HG02763 (cell line): ENCODE results near the gene TMEM187.

Experiments used
- ATAC-seq: cut with Tn5 transposase; IDR thresholded peaks from one replicate; pipeline ENCODE4 v1.9.1; 2021; ENCODE audit warnings: mild to moderate bottlenecking, moderate library complexity; ENCODE audit not compliant: unreplicated experiment

Gene TMEM187

DNA sequence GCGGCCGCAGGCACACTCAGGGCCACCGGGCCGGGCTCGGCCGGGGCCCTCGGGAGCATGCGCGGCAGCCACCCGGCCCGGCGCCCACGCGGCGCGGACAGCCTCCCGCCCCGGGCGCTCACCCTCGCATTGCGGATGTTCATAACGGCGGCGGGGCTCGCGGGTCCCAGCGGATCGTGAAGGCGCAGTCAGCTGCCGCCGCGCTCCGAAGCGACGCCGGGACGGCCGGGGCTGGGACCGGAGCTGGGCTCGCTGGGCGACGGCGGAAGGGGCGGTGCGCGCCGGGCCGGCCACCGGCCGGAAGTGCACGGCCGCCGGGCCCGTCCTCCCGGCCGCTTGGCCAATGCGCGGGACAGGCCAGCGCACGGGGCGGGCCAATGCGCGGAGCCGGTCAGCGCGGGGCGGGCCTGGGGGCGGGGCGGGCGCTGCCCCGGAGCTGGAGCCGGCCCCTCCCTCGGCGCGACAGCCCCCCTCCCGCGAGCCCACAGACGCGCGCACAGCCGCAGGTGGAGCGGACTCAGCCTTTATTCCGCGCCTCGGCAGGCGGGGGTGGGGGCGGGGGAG is 37.7 kb upstream of the TMEM187 start, which contains the start of gene NAA10:
TSS of gene NAA10 (minus strand) at position 276 of the 564 bp plus-strand sequence. CDS start at position 143, 133 bp downstream.
- peak; percentile 92 for ATAC-seq

DNA sequence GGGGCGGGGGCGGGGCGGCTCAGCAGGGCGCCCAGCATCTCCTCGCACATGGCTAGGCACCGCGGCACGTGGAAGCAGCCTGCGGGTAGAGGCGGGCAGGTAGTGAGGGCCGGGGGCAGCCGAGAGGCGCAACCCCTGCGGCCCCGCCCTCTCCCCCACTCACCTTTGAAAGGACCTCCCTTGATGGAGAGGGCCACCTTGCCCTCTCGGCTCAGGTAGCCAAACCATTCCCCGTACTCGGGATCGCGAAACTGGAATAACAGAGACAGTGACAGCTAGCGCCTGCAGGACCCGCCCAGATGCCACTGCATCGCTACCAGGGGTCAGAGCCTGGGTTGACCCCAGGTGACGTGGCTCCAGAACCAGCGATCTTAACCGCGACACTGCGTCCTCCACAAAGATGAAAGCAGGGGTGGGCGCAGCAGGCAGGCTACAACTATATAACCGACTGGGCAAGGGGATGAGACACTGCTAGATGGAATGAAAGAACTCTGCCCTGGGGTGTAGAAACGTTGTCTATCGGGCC is 37.2 kb upstream of the TMEM187 start:
- ATAC-seq, result no peak

DNA sequence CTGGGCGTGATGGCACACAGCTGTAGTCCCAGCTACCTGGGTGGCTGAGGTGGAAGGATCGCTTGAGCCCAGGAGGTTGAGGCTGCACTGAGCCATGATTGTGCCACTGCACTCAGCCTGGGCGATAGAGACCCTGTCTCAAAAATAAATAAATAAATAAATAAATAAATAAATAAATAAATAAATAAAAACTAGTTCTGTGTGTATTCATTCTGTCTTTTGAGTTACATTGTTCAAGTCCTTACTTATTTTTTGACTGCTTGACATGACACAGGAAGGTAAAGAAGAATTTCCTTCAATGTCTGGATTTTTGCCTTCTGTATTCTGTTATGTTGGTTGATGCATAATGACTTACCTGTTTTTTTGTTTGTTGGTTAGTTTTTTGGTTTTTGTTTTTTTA is 35.5 kb upstream of the TMEM187 start:
- no peak for ATAC-seq

DNA sequence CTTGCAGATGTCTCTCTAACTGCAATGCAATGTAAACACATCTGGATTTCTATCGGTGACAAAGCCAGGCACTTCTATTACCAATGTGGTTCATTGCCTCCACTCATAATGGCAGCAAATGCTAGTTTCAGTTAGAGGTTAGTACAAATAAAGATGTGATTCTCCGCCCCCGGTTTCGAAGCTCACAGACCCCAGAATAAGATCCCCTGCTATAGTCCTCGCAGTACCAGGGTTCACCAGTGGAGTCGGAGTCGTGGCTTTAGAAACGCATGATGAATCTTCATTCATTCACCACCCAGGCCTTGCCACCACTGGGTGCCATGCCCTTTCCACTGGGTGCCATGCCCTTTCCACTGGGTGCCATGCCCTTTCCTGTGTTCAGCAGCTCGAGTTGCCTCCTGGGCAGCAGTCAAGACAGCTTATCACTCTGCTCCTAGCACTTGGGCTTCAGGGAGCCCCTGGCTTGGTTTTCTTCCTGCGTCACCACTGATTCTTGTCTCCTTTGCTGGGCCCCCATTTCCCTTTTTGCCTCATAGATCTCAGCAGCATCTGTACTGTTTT is 34.2 kb upstream of the TMEM187 start:
- no peak for ATAC-seq

DNA sequence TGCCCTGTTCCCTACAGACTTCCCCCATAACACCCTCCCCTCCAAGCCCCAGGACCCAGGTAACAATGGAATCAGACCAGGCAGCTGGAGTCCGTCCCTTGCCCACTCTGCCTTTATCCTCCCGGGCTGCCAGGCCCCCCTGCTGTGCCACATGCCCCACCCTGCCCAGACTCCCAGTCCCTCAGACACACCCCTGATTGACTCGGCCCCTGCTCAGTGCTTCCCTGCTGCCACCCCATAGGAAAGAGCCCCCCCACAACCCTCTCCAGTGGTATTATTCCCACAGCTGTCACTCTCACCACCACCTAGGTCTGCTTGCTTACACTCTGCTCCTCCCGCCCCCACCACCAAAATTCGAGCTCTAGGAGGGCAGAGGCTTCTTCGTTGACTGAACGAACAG is 33.0 kb upstream of the TMEM187 start:
- no peak for ATAC-seq

DNA sequence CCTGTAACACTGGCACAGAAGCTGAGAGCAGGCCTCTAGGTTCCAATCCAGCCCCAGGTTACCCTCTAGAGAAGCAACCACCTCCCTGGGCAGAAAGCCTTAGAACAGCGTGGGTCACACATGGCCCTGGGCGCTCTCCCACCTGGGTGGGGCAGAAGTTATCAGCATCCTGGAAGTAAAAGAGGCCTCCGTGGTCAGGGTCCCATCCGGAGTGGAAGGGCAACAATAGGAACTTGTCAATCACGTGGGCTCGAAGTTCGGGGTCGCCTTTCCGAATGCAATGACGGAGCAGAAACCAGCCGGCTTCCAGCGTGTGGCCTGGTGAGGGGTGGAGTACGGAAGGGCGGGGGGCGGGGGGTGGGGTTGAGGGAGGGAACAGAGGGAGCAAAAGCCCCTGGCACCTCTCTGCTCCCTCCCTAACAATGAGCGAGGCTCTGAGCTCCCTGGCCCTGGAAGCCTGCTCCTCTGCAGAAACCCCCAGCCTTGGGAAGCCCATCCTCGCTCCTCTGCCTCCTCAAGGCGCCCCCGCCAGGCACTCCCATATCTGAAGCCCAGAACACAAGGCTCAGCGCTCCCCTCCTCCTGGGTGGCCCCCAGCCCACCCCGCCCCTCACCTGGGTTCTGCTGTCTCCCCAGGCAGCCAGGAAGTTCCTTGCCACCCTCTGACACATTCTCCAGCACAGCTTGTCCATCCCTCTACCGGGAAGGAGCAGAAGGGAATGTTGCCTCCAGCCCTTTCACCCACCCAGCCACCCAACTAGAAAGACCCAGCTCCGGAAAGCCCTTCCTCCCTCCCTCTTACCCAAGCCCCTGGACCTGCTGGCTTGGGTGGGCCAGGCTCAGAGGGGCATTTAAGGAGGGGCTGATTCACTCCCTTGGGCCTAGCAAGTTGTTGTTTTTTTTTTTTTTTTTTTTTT is 31.0 kb upstream of the TMEM187 start:
- no peak for ATAC-seq

DNA sequence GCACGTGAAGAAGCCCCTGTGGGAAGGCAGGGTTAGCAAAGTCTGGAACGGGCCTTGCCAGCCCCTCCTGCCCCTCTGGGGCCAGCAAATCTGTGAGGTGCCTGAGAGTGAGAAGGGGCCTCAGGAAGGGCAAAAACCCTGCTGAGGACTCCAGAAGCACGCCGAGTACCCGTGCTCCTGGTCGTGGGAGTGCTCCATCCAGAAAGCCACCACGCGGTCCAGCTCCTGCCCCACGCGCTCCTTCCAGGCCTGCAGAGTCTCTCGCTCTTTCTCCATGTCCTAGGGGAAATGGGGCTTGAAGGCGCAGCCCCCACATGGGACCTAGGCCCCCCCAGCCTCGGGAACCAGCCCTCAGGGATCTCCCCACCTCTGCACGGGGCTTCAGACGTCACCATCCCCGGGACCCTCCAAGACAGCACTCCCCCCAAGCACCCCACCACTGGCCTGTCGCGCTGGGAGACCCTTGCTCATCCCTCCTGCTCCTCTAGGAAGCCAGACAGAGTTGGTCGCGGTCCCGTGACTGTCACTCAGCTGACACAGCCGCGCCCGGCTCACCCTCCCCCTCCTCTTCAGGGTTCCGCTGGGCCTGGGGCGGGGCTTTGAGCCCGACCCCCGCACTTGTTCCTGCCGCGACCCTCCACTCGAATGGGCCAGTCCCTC is 28.3 kb upstream of the TMEM187 start, which contains the start of gene RENBP:
TSS of gene RENBP (minus strand) at position 504 of the 660 bp plus-strand sequence. CDS start at position 471, 33 bp downstream.
- no peak for ATAC-seq

DNA sequence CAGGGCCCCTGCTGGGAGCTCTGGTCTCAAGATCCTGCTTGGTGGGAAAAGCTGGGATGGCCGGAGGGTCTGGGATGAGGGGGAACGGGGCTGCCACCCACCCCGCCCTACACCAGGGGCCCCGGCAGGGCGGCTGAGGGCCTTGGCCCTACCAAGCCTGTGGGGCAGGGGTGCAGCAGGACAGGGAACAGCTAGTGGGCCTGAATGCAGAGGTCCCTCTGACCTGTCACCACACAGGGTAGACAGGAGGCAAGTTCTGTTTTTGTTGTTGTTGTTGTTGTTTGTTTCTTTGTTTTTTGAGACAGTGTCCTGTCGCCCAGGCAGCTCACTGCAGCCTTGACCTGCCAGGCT is 27.8 kb upstream of the TMEM187 start:
- no peak for ATAC-seq

DNA sequence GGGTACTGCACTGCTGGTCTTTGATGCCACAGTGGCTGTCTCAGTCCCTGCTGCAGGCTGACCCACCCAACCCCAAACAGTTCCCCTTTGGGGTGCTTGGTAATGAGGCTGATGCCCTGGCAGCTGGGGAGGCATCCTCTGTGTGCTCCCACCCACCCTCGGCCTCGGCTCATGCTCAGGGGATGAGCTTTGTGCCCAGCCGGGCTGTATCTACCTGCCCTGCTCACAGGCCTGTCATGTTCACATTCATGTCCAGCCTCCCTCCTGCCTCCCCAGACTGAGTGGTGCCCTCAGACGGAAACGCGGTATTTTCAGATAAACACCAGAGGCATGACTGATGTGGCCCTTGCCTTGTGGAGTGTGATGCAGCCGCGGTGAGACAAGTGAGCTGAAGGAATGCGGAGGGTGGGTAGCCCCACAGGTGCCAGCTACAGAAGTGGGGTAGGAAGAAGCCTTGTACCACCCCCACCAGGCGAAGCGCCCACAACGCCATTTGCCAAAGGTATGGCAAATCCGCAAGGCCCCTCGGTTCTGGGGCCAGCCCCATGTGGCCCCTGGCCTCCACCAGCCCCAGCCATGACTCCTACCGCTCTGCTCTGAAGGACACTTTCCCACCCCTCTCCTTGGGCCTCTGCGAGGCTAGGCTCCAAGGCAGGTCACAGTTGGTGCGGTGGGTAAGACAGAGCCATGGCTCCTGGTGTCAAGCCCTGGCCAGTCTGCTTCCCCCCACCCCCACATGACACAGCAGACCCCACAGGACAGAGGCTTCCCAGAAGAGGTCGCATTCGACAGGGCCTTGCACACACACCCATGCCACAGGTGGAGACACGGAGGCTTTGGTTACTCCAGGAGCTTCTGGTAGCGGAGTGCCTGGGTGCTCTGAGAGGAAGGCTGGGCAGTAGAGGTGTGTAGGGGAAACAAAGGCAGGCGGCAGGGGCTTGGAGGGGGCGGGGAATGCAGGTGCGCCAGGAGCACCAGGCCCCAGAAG is 26.3 kb upstream of the TMEM187 start:
- ATAC-seq, result no peak

DNA sequence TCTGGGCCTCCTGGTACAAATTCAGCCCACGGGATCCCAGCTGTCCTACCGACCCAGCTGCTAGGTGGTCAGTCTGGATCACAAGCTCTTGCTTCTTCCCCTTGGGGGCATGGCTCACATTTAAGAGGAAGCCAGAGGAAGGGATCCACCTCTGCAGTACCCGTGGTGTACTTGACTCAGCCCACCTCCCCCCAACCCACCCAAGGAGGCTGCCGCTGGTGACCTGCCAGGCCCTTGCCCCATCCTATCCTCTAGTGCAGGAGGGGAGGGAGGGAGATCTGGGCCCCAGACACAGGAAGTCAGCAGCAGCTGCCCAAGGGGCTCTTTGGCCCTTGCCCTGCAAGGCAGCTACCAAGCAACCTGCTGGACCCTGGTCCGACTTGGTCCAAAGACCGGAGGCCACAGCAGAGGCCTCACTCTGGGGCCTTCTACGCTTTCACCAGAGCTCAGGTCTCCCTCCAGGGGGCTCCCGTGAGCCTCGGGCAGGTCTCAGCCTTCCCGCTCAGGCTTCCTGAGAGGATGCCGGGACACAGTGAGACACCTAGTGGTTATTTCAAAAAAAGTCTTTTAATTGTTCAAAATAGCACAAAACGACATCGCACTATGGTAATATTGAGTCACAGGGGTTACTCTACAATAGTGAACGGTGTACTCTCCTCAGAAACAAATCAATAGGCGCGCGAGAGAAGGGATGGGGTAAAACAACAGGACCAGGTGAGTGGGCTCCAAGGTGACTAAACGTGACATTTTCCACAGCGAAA is 25.4 kb upstream of the TMEM187 start:
- peak; percentile 65 for ATAC-seq

DNA sequence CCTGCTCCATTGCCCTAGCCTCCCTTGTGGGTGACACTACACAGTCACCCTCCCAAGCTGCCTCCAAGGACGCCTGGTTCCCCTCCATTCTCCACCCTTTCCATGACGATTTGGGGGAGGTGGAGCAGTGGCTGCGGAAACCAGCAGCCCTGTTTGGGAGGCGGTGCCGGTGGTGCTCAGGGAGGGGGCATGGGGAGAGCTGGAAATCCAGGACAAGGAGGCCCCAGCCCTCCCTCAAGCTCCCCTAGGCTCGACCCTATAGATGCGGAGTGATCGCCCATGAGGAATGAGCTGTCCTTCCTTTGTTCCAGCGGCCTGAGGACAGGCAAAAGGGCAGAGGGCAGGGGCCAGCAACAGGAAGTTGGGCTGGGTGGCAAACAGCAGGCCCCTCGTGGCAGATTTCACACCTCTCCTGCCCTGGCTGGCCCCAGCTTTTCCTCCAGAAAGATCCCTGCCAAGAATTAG is 24.5 kb upstream of the TMEM187 start:
- ATAC-seq, result no peak

DNA sequence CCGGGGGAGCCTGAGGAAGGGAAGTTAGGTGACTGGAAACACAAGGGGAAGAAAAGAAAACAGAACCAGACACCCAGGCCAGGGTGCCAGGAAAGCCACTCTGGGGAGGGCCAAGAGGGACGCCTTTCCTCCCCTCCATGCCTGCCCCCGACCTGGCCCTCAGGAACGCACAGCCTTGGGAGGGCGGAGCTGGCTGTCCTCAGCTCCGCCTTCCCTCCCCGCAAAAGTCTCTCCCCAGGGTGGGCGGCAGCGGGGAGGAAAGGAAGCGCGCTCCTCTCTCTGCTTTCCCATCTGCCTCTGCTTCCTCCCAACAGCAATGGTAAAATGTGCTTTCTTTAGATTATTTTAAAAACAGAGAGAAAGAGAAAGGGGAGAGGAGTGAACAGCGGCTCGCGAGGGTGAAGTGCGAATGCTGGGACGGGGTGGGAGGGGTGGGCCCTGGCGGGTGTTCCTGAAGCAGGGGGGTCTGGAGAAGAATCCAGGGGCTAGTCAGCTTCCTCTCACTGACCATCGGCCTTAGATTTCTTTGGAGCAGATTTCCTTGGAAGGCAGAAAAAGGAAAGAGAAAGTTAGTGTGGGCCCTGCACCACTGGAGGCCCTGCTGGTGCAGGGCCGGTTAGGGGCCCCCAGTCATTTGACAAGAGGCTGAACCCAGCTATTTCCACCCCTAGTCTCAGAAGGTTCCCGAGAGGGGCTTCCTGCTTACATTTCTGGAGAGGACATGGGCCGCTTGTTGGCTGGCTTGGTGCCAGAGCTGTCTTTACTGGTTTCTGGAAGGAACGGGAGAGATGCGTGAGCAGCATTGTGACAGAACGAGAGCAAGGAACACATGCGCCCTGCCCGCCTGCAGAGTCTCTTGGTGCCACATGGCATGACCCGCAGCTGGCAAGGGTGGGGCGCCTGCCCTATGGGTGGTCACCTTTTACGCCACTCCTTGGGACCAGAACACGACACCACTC is 23.4 kb upstream of the TMEM187 start:
- no peak for ATAC-seq

DNA sequence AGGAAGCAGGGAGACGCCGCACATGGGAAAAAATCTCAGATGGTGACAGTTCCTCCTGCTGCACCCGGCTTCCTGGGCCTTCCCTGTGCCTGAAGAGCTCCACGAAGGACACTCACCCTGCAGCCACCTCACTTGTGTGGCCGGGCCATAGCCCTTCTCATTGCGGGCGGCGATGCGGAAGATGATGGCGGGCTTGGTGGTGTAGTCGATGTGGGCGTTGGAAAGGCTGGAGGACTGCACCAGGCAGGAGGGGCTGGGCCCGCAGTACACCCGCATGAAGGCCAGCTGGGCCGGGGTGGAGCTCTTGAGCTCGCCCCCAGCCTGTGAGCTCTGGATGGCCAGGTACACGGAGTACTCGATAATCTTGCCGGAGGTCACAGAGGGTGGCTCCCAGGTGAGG is 22.4 kb upstream of the TMEM187 start:
- ATAC-seq, result no peak

DNA sequence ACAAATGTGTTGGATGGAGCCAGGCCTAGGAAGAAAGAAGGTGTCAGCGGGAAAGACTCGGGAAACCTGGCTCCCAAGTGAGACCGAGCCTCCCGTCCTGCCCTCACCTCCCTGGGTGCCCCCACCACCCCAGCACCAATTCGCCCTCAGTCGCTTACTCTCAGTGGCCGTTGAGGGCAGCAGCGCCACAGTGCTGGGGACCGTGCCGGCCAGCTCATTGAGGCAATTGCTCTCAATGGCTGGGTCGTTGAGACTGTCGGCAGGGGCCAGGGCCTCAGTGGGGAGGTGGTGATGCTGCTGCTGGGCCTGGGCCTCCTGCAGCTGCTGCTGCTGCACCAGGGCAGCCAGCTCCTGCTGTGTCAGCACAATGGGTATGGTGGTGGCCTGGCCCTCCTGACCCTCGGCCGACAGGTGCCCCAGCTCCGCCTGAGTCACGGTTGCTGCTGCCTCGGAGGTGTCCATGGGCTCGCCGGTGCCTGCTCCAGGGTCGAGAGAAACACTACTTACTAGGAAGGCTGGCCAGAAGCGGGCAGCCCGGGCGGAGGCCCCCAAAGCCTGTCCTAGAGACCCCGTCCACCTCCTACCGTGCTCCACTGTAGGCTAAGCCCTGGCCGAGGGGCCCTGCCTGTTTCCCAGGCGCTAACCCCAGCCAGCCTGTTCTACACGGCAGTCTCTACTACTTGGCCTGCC is 20.7 kb upstream of the TMEM187 start:
- ATAC-seq, result no peak

DNA sequence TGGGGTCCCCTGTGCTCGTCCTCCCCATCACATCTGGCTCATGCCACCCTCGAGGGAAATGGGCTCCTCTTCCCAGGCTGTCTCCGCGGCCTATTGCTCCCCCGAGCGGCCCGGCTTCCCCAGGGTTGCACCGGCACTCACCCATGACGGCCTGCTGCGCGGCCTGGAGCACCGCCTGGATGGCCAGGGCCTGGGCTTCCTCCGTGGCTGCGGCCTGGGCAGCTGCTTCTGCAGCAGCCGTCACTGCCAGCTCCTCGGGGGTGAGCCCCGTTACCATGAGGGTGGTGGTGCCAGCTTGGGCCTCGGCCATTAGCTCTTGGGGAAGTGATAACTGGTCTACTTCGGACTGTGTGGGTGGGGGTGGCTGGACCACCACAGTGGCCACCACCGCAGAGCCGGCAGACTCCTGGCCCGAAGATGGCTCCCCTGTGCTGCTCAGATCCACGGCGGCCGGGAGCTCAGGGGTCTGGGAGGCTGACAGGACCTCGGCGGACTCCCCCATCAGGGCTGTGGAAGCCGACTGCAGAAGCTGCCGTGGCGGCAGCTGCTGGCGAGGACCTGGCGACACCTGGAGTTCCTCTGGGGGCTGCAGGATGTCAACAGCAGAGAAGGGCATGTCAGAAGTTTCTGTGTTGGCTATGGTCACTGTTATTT is 20.1 kb upstream of the TMEM187 start:
- ATAC-seq, result no peak

DNA sequence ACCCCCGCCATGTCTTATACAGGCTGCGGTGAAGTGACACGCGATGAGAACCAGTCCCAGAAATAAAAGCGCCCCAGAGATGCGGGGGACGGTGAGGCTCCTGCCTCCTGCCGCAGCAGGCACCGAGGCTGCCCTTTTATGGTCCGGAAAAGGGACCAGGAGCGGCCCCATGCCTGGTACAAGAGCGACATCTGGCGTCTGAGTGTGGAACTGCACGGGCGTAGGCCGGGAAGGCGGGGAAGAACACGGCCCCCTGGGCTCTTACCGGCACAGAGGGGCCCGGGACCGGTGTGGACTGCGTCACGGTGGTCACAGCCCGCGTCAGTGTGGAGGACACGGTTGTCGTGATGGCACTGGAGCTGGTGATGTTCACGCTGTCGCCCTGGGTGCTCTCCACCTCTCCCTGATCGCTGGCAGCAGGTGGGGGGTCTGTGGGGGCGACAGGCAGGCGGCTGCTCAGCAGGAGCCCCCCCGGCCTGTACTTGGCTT is 19.2 kb upstream of the TMEM187 start:
- no peak for ATAC-seq
